ENCODE data around the gene DGKD.

DNA sequence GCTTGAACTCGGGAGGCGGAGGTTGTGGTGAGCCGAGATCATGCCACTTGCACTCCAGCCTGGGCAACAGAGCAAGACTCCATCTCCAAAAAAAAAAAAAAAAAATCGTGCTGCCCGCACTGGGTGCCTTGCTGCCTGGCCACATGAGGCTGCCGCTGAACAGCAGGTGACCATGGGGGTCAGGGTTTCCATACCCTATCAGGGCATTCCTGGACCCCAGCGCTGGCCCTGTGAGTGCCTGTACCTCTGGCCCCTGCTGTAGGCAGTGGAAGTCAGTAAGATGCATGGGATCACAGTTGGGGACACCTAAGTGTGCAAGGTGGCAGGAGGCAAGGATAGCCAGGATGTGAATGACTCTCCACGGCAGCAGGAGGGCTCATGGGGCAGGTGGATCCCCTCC, 27.8 kb upstream of the DGKD start:
- TF ChIP-seq POLR2A (IDR thresholded peaks at IDR 0.05): no peak
- TF ChIP-seq, protein P1, sequence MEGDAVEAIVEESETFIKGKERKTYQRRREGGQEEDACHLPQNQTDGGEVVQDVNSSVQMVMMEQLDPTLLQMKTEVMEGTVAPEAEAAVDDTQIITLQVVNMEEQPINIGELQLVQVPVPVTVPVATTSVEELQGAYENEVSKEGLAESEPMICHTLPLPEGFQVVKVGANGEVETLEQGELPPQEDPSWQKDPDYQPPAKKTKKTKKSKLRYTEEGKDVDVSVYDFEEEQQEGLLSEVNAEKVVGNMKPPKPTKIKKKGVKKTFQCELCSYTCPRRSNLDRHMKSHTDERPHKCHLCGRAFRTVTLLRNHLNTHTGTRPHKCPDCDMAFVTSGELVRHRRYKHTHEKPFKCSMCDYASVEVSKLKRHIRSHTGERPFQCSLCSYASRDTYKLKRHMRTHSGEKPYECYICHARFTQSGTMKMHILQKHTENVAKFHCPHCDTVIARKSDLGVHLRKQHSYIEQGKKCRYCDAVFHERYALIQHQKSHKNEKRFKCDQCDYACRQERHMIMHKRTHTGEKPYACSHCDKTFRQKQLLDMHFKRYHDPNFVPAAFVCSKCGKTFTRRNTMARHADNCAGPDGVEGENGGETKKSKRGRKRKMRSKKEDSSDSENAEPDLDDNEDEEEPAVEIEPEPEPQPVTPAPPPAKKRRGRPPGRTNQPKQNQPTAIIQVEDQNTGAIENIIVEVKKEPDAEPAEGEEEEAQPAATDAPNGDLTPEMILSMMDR (IDR thresholded peaks at IDR 0.05): no peak
